Measurements from ENCODE around the gene RASL11B. TPM values are rescaled to one million over a fixed set of nuclear protein-coding genes. Genes with fewer than 3 reads are reported as not detected.

RASL11B gene
- total RNA-seq, 2 donors from 2014 or later: 1.3 to 1.8 TPM

DNA sequence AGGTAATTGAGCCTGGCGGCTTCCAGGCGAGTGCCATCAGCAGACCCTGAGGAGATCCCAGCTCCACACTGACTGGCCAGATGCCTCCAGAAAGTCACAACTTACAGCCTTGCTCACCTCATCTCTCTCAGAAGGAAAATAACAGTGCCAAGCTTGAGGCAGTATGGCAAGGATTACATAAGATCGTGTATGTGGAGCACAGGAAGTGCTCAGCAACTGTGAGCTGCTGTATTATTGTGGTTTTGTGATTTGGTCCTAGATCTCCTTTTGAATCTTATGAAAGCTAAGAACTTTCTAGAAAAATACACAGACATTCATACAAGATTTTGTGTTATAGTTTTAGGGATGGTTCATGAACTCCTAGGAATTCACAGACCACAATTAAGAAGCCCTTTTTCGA, 14.0 kb downstream of the RASL11B start:
- no peaks in the 10 kb centered on the region for H3K36me3 ChIP-seq (replicated peaks in 1 of 2; ENCODE audit: insufficient read depth in 1 of 2, low read depth in 2 of 2)
- TF ChIP-seq, protein P1, sequence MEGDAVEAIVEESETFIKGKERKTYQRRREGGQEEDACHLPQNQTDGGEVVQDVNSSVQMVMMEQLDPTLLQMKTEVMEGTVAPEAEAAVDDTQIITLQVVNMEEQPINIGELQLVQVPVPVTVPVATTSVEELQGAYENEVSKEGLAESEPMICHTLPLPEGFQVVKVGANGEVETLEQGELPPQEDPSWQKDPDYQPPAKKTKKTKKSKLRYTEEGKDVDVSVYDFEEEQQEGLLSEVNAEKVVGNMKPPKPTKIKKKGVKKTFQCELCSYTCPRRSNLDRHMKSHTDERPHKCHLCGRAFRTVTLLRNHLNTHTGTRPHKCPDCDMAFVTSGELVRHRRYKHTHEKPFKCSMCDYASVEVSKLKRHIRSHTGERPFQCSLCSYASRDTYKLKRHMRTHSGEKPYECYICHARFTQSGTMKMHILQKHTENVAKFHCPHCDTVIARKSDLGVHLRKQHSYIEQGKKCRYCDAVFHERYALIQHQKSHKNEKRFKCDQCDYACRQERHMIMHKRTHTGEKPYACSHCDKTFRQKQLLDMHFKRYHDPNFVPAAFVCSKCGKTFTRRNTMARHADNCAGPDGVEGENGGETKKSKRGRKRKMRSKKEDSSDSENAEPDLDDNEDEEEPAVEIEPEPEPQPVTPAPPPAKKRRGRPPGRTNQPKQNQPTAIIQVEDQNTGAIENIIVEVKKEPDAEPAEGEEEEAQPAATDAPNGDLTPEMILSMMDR (IDR thresholded peaks at IDR 0.05): no peak
- TF ChIP-seq POLR2A (IDR thresholded peaks at IDR 0.05): no peak
- no peaks in the 10 kb centered on the region for H3K27me3 ChIP-seq
- 83 to 86% methylated on average over 4 of the region's 4 CpGs for WGBS, 2 donors
- no peak overlapping the region for H3K4me3 ChIP-seq
- ATAC-seq (no peak), DNase-seq (no peak)
- no peaks in the 10 kb centered on the region for H3K4me1 ChIP-seq
- H3K27ac ChIP-seq: no peak overlapping the region
- intact Hi-C loops (cut with DNase I): no loop called here
- H3K9me3 ChIP-seq: no peaks in the 10 kb centered on the region

DNA sequence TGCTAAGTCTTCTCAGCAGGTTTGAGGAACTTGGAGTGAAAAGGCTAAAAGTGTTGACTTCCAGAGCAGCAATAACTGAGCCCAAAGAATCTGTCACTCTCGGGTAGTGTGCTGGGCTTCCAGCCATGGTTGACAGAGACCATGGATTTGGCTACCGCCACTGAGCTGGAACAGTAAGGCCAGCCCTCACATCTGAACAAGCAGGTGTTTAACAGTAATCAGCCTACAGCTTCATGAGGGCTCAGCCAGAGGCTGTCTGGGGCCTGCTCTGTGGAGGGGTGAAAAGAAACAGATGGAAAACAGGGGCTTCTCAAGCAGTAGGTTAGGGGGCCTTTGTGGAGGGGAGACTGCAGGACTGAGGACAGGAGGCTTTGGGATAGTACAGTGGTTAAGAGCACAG, 14.9 kb downstream of the RASL11B start:
- no peak for ATAC-seq
- TF ChIP-seq, protein P1 (IDR thresholded peaks at IDR 0.05): no peak
- no peak for TF ChIP-seq POLR2A (IDR thresholded peaks at IDR 0.05)
- intact Hi-C loops (cut with DNase I): no loop called here
- no peak for DNase-seq
- Histone ChIP-seq H3K4me1 (no peaks in the 10 kb centered on the region), H3K36me3 (replicated peaks in 1 of 2; ENCODE audit: insufficient read depth in 1 of 2, low read depth in 2 of 2) (no peaks in the 10 kb centered on the region), H3K27ac (no peak overlapping the region), H3K9me3 (no peaks in the 10 kb centered on the region), H3K27me3 (no peaks in the 10 kb centered on the region), H3K4me3 (no peak overlapping the region)
- 57 to 73% methylated on average over 2 of the region's 2 CpGs for WGBS, 2 donors

DNA sequence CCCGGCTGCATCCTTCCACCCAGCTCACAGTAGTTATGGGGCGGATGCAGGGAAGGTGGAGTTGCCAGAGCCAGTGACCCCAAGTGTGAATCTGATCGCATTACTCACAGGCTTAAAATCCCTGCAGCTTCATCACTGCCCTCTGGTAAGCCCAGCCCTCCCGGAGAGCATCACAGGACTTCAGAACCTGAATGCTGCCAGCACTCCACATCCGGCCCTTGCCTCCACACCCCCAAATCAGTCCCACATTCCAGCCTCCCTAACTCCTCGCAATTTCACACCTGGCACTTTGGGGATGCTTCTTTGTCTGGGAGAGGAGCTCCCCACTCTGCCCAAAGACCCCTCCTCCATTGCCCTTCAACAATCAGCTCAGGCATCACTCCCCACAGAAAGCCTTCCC, 15.6 kb downstream of the RASL11B start:
- Histone ChIP-seq H3K4me3 (no peak overlapping the region), H3K27me3 (no peaks in the 10 kb centered on the region), H3K9me3 (no peaks in the 10 kb centered on the region), H3K4me1 (no peaks in the 10 kb centered on the region), H3K36me3 (replicated peaks in 1 of 2; ENCODE audit: insufficient read depth in 1 of 2, low read depth in 2 of 2) (no peaks in the 10 kb centered on the region), H3K27ac (no peak overlapping the region)
- DNase-seq: no peak
- 92 to 99% methylated on average over 6 of the region's 6 CpGs for WGBS, 2 donors
- intact Hi-C loops (cut with DNase I): no loop called here
- ATAC-seq: no peak
- no peak for TF ChIP-seq POLR2A (IDR thresholded peaks at IDR 0.05)

DNA sequence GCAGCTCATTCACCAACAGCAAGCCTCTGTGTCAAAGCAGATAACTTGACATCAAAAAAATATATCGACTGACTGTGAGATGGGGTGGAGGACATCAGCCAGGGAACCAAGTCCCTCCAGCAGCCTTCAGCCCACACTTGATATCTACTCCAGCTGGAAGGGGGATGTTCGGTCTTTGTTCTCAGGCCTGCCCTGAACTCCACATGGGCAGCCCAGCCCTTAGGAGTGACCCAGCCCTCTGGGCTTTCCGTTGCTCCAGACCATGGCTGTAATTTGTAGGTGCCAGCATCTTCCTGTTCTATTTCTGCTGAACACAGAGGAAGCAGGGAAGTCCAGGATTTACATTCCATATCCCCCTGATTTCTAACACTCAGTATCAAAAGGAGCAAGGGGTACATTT, 17.4 kb downstream of the RASL11B start:
- no peak for ATAC-seq
- no peak for TF ChIP-seq POLR2A (IDR thresholded peaks at IDR 0.05)
- TF ChIP-seq, protein P1 (IDR thresholded peaks at IDR 0.05): no peak
- no peaks in the 10 kb centered on the region for H3K36me3 ChIP-seq (replicated peaks in 1 of 2; ENCODE audit: insufficient read depth in 1 of 2, low read depth in 2 of 2)
- H3K9me3 ChIP-seq: no peaks in the 10 kb centered on the region
- H3K4me1 ChIP-seq: no peaks in the 10 kb centered on the region
- DNase-seq: no peak
- intact Hi-C loops (cut with DNase I): no loop called here
- H3K4me3 ChIP-seq: no peak overlapping the region
- H3K27me3 ChIP-seq: no peaks in the 10 kb centered on the region
- no peak overlapping the region for H3K27ac ChIP-seq
- 84 to 93% methylated on average over 3 of the region's 3 CpGs for WGBS, 2 donors

DNA sequence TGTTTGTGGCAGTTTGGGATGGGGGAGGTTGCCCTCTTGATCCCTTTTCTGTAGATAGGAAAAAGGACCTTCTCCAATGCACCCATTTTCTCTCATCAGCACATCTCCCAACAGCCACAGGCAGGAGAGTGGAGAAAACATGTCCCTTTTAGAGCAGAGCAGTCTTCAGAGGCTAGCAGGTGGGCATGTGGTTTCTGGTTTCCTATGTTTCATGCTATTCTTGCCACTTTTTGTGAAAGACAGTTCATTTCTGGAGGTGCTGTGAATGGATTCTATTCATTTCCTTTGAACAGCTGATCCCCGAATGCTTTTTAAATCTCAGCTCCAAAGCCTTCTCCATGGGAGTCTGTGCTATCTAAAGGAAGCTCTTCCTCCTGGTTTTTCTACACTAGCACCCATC, 18.9 kb downstream of the RASL11B start:
- Histone ChIP-seq H3K27me3 (no peaks in the 10 kb centered on the region), H3K4me1 (no peaks in the 10 kb centered on the region), H3K9me3 (no peaks in the 10 kb centered on the region), H3K36me3 (replicated peaks in 1 of 2; ENCODE audit: insufficient read depth in 1 of 2, low read depth in 2 of 2) (no peaks in the 10 kb centered on the region), H3K4me3 (no peak overlapping the region), H3K27ac (no peak overlapping the region)
- DNase-seq (no peak), ATAC-seq (no peak)
- no peak for TF ChIP-seq POLR2A (IDR thresholded peaks at IDR 0.05)
- TF ChIP-seq, protein P1 (IDR thresholded peaks at IDR 0.05): no peak
- WGBS, 2 donors: 95% methylated on average over 1 of the region's 1 CpG
- intact Hi-C loops (cut with DNase I): no loop called here
